ENCODE measurements around the gene REL. TPM values are rescaled to one million over a fixed set of nuclear protein-coding genes. Genes with fewer than 3 reads are reported as not detected.
"Not testable (repeated sequence)": the region's sequence is repeated elsewhere in the genome, so short reads cannot be mapped to it uniquely, and the experiment has no call there.

The REL gene
- total and polyA plus RNA-seq, 5 donors from 2014 or later: 14.6 to 146 (median 15.7) TPM

GRCh38 chr2:60853531-60853930 lies 27.8 kb upstream of the REL start:
- no peak overlapping the region for H3K4me3 Mint-ChIP-seq
- Histone ChIP-seq H3K27ac (ENCODE audit: insufficient read depth, low read length, poor library complexity, severe bottlenecking) (no peak overlapping the region), H3K36me3 (ENCODE audit: control insufficient read depth, insufficient read depth, low read length) (no peaks in the 10 kb centered on the region), H3K9me3 (ENCODE audit: control insufficient read depth in 2 of 2, low read length in 2 of 2) (no peaks in the 10 kb centered on the region), H3K27me3 (ENCODE audit: control insufficient read depth, insufficient read depth, low read length) (peaks cover 2% of the 10 kb centered on the region), H3K4me3 (ENCODE audit: low read depth, low read length) (no peak overlapping the region), H3K4me1 (ENCODE audit: control insufficient read depth, insufficient read depth, low read length, poor library complexity, severe bottlenecking) (no peaks in the 10 kb centered on the region)
- no peaks in the 10 kb centered on the region for H3K4me1 Mint-ChIP-seq
- no peaks in the 10 kb centered on the region for H3K27me3 Mint-ChIP-seq
- DNase-seq: no peak
- no peaks in the 10 kb centered on the region for H3K36me3 Mint-ChIP-seq
- peak overlapping the region in 1 of 3 donors; percentile 27 for H3K27ac Mint-ChIP-seq
- no peak for ATAC-seq (ENCODE audit: low read depth in 2 of 2)
- no peaks in the 10 kb centered on the region for H3K9me3 Mint-ChIP-seq

- H3K27me3 Mint-ChIP-seq: no peaks in the 10 kb centered on the region
- H3K27ac Mint-ChIP-seq: no peak overlapping the region
- no peaks in the 10 kb centered on the region for H3K36me3 Mint-ChIP-seq
- Histone ChIP-seq H3K36me3 (ENCODE audit: control insufficient read depth, insufficient read depth, low read length) (no peaks in the 10 kb centered on the region), H3K4me1 (ENCODE audit: control insufficient read depth, insufficient read depth, low read length, poor library complexity, severe bottlenecking) (no peaks in the 10 kb centered on the region), H3K9me3 (ENCODE audit: control insufficient read depth in 2 of 2, low read length in 2 of 2) (no peaks in the 10 kb centered on the region), H3K27me3 (ENCODE audit: control insufficient read depth, insufficient read depth, low read length) (peaks cover 5% of the 10 kb centered on the region), H3K4me3 (ENCODE audit: low read depth, low read length) (no peak overlapping the region), H3K27ac (ENCODE audit: insufficient read depth, low read length, poor library complexity, severe bottlenecking) (no peak overlapping the region)
- no peak for ATAC-seq (ENCODE audit: low read depth in 2 of 2)
- H3K4me1 Mint-ChIP-seq: no peaks in the 10 kb centered on the region
- H3K9me3 Mint-ChIP-seq: no peaks in the 10 kb centered on the region
- no peak for DNase-seq
- no peak overlapping the region for H3K4me3 Mint-ChIP-seq
These were observed 25.2 kb upstream of the REL start for GRCh38 chr2:60855989-60856669.

DNA sequence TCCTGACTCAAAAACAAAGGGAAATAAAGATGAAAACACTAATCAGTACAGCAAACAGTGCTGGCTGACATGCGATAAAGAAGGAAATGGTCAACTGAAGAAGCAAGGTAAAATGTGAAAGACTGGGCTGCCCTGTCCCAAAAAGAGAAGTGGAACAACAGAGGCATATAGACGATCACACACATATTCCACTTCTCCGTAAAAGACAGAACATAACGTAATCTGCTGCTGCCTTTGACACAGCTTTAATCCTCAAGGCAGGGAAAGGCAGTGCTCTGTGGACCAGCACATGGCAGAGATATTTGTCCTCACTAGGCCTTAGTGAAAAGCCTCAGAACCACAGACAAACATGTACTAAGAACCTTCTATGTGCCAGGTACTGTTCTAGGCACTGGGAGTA lies 24.3 kb upstream of the REL start:
- no peak for ATAC-seq (ENCODE audit: low read depth in 2 of 2)
- no peaks in the 10 kb centered on the region for H3K4me1 ChIP-seq (ENCODE audit: control insufficient read depth, insufficient read depth, low read length, poor library complexity, severe bottlenecking)

GRCh38 chr2:60858897-60859311 lies 22.5 kb upstream of the REL start:
- Histone ChIP-seq H3K27me3 (ENCODE audit: control insufficient read depth, insufficient read depth, low read length) (peaks cover 4% of the 10 kb centered on the region), H3K27ac (ENCODE audit: insufficient read depth, low read length, poor library complexity, severe bottlenecking) (no peak overlapping the region), H3K36me3 (ENCODE audit: control insufficient read depth, insufficient read depth, low read length) (no peaks in the 10 kb centered on the region), H3K9me3 (ENCODE audit: control insufficient read depth in 2 of 2, low read length in 2 of 2) (no peaks in the 10 kb centered on the region), H3K4me1 (ENCODE audit: control insufficient read depth, insufficient read depth, low read length, poor library complexity, severe bottlenecking) (no peaks in the 10 kb centered on the region), H3K4me3 (ENCODE audit: low read depth, low read length) (no peak overlapping the region)
- H3K36me3 Mint-ChIP-seq: no peaks in the 10 kb centered on the region
- peaks cover 6% of the 10 kb centered on the region for H3K27me3 Mint-ChIP-seq
- no peak overlapping the region for H3K4me3 Mint-ChIP-seq
- DNase-seq: no peak
- H3K9me3 Mint-ChIP-seq: peaks cover 0 to 5% (median 0%) of the 10 kb centered on the region in 7 donors
- ATAC-seq (ENCODE audit: low read depth in 2 of 2): no peak
- H3K27ac Mint-ChIP-seq: no peak overlapping the region
- peaks cover 0 to 3% (median 1%) of the 10 kb centered on the region in 4 donors for H3K4me1 Mint-ChIP-seq

More for the DNA sequence above, 24.3 kb upstream of the REL start:
- H3K4me3 ChIP-seq (ENCODE audit: low read depth, low read length): no peak overlapping the region
- H3K9me3 Mint-ChIP-seq: peaks cover 0 to 4% (median 0%) of the 10 kb centered on the region in 7 donors
- no peaks in the 10 kb centered on the region for H3K36me3 Mint-ChIP-seq
- no peaks in the 10 kb centered on the region for H3K4me1 Mint-ChIP-seq
- peaks cover 6% of the 10 kb centered on the region for H3K27me3 ChIP-seq (ENCODE audit: control insufficient read depth, insufficient read depth, low read length)
- no peaks in the 10 kb centered on the region for H3K36me3 ChIP-seq (ENCODE audit: control insufficient read depth, insufficient read depth, low read length)
- H3K4me3 Mint-ChIP-seq: no peak overlapping the region
- H3K9me3 ChIP-seq (ENCODE audit: control insufficient read depth in 2 of 2, low read length in 2 of 2): no peaks in the 10 kb centered on the region
- H3K27ac Mint-ChIP-seq: no peak overlapping the region
- no peak for DNase-seq
- peaks cover 4% of the 10 kb centered on the region for H3K27me3 Mint-ChIP-seq
- H3K27ac ChIP-seq (ENCODE audit: insufficient read depth, low read length, poor library complexity, severe bottlenecking): no peak overlapping the region

DNA sequence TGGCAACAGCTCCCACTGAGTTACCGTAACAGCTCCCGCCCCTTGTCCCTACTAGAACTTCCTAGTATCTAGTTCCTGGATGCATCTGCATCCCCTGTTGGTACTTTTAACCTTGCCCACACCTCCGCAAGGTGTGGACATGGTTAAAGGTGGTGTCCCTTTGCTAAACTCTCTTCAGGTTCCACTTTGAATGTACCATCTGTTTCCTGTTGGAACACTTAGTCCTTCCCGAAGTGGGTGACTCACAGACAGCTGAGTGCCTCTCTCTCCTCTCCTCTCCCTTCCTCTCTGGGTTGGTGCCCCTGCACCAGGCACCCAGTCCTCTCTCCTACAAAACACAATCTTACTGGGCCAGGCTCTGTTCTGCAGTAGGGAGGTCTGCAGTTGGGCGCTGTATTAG lies 19.6 kb upstream of the REL start:
- ATAC-seq (ENCODE audit: low read depth in 2 of 2) (no peak), DNase-seq (no peak)
- Histone ChIP-seq H3K27ac (ENCODE audit: insufficient read depth, low read length, poor library complexity, severe bottlenecking) (no peak overlapping the region), H3K36me3 (ENCODE audit: control insufficient read depth, insufficient read depth, low read length) (no peaks in the 10 kb centered on the region), H3K4me1 (ENCODE audit: control insufficient read depth, insufficient read depth, low read length, poor library complexity, severe bottlenecking) (peaks cover 3% of the 10 kb centered on the region), H3K4me3 (ENCODE audit: low read depth, low read length) (no peak overlapping the region), H3K9me3 (ENCODE audit: control insufficient read depth in 2 of 2, low read length in 2 of 2) (no peaks in the 10 kb centered on the region), H3K27me3 (ENCODE audit: control insufficient read depth, insufficient read depth, low read length) (peaks cover 4% of the 10 kb centered on the region)
- H3K9me3 Mint-ChIP-seq: peaks cover 0 to 6% (median 4%) of the 10 kb centered on the region in 7 donors
- H3K36me3 Mint-ChIP-seq: peaks cover under 1% of the 10 kb centered on the region
- H3K4me1 Mint-ChIP-seq: peaks cover 0 to 8% (median 2%) of the 10 kb centered on the region in 4 donors
- H3K4me3 Mint-ChIP-seq: no peak overlapping the region
- H3K27ac Mint-ChIP-seq: no peak overlapping the region
- H3K27me3 Mint-ChIP-seq: peaks cover 6% of the 10 kb centered on the region

DNA sequence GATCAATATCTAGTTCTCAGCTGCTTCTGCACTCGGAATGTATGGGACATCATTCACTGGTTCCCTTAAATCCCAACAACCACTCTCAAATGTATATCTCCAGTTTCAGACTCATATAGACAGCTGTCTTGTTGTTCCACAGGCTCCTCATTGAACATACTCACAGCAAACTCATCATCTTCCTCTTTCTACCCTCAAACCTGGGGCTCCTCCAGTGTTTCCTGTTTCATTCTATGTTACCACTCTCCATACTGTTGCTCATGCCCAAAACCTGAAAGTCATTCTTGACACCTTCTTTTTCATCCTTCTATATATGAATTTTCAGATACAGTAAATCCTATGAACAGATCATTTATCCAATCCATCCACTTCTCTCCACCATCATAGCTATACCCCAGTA lies 18.7 kb upstream of the REL start:
- Histone ChIP-seq H3K4me1 (ENCODE audit: control insufficient read depth, insufficient read depth, low read length, poor library complexity, severe bottlenecking) (peaks cover 11% of the 10 kb centered on the region), H3K9me3 (ENCODE audit: control insufficient read depth in 2 of 2, low read length in 2 of 2) (peaks cover 0 to 4% of the 10 kb centered on the region in 2 experiments), H3K36me3 (ENCODE audit: control insufficient read depth, insufficient read depth, low read length) (no peaks in the 10 kb centered on the region), H3K27ac (ENCODE audit: insufficient read depth, low read length, poor library complexity, severe bottlenecking) (no peak overlapping the region), H3K27me3 (ENCODE audit: control insufficient read depth, insufficient read depth, low read length) (peaks cover 4% of the 10 kb centered on the region), H3K4me3 (ENCODE audit: low read depth, low read length) (no peak overlapping the region)
- peaks cover 6% of the 10 kb centered on the region for H3K36me3 Mint-ChIP-seq
- DNase-seq: no peak
- ATAC-seq (ENCODE audit: low read depth in 2 of 2): no peak
- H3K27ac Mint-ChIP-seq: peak overlapping the region in 1 of 3 donors; percentile 1
- peaks cover 2 to 16% (median 8%) of the 10 kb centered on the region in 4 donors for H3K4me1 Mint-ChIP-seq
- H3K4me3 Mint-ChIP-seq: no peak overlapping the region
- H3K9me3 Mint-ChIP-seq: peaks cover 0 to 12% (median 6%) of the 10 kb centered on the region in 7 donors
- peaks cover 6% of the 10 kb centered on the region for H3K27me3 Mint-ChIP-seq

DNA sequence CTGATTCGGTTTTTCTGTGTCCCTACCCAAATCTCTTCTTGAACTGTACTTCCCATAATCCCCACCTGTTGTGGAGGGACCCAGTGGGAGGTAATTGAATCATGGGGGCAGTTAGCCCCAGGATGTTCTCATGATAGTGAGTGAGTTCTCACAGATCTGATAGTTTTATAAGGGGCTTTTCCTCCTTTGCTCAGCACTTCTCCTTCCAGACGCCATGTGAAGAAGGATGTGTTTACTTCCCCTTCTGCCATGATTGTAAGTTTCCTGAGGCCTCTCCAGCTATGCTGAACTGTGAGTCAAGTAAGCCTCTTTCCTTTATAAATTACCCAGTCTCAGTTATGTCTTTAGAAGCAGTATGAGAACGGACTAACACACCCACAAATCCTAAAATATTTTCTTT lies 16.0 kb upstream of the REL start:
- DNase-seq; H3K4me3 Mint-ChIP-seq; H3K27ac Mint-ChIP-seq; H3K4me3 ChIP-seq (ENCODE audit: low read depth, low read length); ATAC-seq (ENCODE audit: low read depth in 2 of 2); H3K27me3 ChIP-seq (ENCODE audit: control insufficient read depth, insufficient read depth, low read length); H3K27me3 Mint-ChIP-seq; H3K27ac ChIP-seq (ENCODE audit: insufficient read depth, low read length, poor library complexity, severe bottlenecking); H3K9me3 ChIP-seq (ENCODE audit: control insufficient read depth in 2 of 2, low read length in 2 of 2); H3K36me3 ChIP-seq (ENCODE audit: control insufficient read depth, insufficient read depth, low read length): not testable (repeated sequence)
- peaks cover 7 to 29% (median 14%) of the 10 kb centered on the region in 4 donors for H3K4me1 Mint-ChIP-seq
- H3K36me3 Mint-ChIP-seq: peaks cover 11% of the 10 kb centered on the region
- peaks cover 20% of the 10 kb centered on the region for H3K4me1 ChIP-seq (ENCODE audit: control insufficient read depth, insufficient read depth, low read length, poor library complexity, severe bottlenecking)
- H3K9me3 Mint-ChIP-seq: peaks cover 4 to 22% (median 11%) of the 10 kb centered on the region in 7 donors

DNA sequence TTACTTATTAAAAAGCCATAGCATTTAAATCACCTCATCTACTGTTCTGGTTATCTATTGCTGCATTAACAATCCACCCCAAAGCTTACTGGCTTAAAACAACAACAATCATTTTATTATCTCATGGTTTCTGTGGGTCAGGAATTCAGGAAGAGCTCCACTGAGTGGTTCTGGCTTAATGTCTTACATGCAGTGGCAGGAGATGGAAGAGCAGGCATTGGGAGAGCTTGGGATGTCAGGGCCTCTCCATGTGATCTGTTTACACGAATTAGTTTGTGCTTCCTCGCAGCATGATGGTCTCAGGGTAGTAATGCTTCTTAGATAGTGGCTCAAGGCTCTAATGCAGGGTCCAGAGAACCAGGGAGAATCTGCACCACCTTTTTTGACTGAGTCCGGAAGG lies 14.4 kb upstream of the REL start:
- H3K4me3 Mint-ChIP-seq: peak overlapping the region in 2 of 4 donors; percentile 19 to 64
- H3K4me3 ChIP-seq (ENCODE audit: low read depth, low read length): no peak overlapping the region
- H3K27me3 Mint-ChIP-seq: peaks cover 2% of the 10 kb centered on the region
- peaks cover 8 to 31% (median 15%) of the 10 kb centered on the region in 4 donors for H3K4me1 Mint-ChIP-seq
- peaks cover 0 to 4% of the 10 kb centered on the region in 2 experiments for H3K9me3 ChIP-seq (ENCODE audit: control insufficient read depth in 2 of 2, low read length in 2 of 2)
- peaks cover 11% of the 10 kb centered on the region for H3K36me3 Mint-ChIP-seq
- H3K4me1 ChIP-seq (ENCODE audit: control insufficient read depth, insufficient read depth, low read length, poor library complexity, severe bottlenecking): peaks cover 20% of the 10 kb centered on the region
- peaks cover 4 to 22% (median 9%) of the 10 kb centered on the region in 7 donors for H3K9me3 Mint-ChIP-seq
- H3K36me3 ChIP-seq (ENCODE audit: control insufficient read depth, insufficient read depth, low read length): no peaks in the 10 kb centered on the region
- no peaks in the 10 kb centered on the region for H3K27me3 ChIP-seq (ENCODE audit: control insufficient read depth, insufficient read depth, low read length)
- DNase-seq: no peak
- peak overlapping the region; percentile 71 for H3K27ac ChIP-seq (ENCODE audit: insufficient read depth, low read length, poor library complexity, severe bottlenecking)
- H3K27ac Mint-ChIP-seq: peak overlapping the region; percentile 23 to 91 (median 69)
- no peak for ATAC-seq (ENCODE audit: low read depth in 2 of 2)

All from CD4-positive, CD25-positive, alpha-beta regulatory T cell (primary cell).